Iris pigment epithelial cell (primary cell): Measurements from ENCODE around the gene PHF13.
A peak's percentile ranks its signal among the peaks of the same experiment; 100 is the strongest.

ENCODE experiments used
- DNase-seq: peaks from one replicate; pipeline ENCODE4 v3.0.0-alpha.2; 2011; ENCODE audit warnings: low read depth

The PHF13 gene

DNA sequence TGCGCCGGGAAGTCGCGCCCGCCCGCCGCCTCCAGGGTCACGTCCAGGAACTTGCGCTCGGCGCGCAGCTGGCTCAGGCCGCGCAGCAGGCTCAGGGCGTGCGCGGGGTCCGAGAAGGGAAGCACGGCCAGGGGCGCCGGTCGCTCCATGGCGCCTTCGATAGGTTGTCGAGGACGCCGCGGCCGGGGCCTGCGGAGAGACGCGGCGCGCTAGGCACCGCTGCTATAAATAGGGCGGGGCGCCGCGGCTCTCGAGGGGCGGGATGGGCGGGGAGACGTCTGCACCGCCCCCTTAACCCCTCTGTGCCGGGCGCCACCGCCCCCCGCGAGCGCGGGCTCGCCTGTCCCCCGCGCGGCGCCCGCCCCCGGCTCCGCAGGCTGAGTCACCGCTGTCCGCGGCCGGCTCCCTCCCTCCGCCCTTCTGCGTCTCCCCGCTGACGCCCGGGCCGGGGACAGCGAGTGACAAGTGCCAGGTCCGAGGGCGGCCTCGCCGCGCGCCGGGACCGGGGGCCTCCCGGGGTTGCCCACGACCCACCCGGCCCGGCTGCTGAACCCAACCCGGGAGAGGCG, 10.8 kb upstream of the PHF13 start, which contains the start of gene KLHL21:
Gene KLHL21, minus strand, starts transcription at position 201 of the 569 bp plus-strand sequence. Its CDS starts 52 bp downstream, at position 149.
- DNase-seq = peak; percentile 88

GRCh38 chr1:6603238-6603914, 10.2 kb upstream of the PHF13 start:
- DNase-seq = peak; percentile 85

GRCh38 chr1:6603915-6604558, 9.5 kb upstream of the PHF13 start:
- peak; percentile 78 for DNase-seq

DNA sequence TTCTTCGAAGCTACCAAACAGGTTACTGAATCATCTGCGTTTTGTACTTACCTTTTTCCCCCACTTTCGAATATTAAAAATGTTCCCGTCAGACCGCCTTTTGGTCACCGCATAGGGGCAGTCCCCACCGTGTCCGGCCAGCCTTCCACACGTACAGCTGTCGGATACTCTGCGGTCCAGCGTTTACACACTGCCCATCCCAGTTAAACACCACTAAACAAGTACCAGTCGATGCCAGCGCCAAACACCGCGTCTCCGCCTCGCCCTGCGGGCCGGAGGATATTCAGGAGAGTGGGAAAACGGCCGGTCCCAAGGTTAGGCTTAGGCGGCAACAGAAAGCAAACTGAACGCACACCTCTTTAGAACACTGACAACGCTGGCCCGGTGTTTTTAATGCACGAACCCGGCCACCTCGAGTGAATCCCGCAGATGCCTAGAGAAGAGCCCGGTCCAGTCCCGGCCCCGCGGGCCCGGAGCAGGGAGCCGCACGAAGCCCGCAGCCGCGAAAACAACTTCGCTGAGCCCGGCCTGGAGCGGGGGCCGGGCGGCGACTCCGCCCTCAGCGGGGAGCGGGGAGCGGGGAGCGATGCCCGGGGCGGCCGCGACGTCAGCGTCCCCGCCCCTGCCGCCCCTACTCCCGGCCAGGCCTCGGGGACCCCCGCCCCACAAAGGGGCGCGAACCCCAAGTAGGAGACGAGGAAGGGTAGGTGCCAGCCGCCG, 730 bp upstream of the PHF13 start:
- DNase-seq = peak; percentile 37

DNA sequence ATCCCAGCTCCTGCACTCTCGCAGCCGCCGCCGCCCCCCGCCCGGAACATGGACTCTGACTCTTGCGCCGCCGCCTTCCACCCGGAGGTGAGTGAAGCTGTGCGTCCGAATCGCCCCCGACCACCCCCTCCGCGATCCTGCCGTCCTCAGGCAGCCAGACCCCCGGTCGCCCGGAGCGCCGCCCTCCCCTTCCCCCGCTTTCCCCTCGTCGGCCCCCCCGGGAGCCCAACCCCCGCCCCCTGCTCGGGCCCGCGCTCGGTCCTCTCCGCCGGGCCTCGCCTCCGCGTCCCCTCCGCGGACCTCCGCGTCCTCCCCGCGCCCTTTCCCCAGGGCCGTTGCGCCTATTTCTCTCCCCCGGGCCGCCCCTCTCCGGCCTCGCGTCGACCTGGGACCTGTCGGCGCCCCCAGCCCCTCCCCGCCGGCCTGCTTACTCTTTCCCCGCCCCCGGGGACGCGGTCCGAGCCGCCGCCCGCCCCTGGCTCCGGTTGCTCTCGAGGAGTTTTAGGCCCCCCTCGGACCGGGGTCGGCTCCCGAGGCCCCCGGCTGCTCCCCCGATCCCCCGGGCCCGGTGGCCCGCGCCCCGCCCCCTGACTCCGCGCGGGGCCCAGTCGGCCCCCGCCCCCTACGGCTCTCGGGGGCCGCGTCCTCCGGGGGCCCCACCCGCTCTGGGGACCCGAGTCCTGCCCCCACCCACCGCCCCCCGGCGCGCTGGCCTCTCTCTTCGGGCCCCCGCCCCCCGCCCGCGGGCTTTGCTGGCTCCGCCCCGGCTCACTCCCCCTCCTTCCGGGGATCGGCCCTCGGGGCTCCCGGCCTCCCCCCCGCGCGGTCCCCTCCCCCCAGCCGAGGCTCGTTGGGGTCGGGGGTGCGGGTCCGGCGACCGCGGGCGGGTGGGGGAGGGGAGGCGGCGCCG, 743 bp downstream of the PHF13 start:
- no peak for DNase-seq

GRCh38 chr1:6614929-6615785, 1.6 kb downstream of the PHF13 start:
- DNase-seq = peak; percentile 26

GRCh38 chr1:6619045-6619444, 5.5 kb downstream of the PHF13 start:
- no peak for DNase-seq

GRCh38 chr1:6621429-6622391, 8.2 kb downstream of the PHF13 start:
- no peak for DNase-seq

- DNase-seq = no peak
Observed at GRCh38 chr1:6622396-6623152, 9.0 kb downstream of the PHF13 start.

- peak; percentile 39 for DNase-seq
Observed at GRCh38 chr1:6623269-6623965, 9.9 kb downstream of the PHF13 start.

GRCh38 chr1:6624710-6625583, 11.4 kb downstream of the PHF13 start, which contains the start of gene THAP3:
Gene THAP3 (plus strand): TSS chr1:6624868. CDS start chr1:6625219, 351 bp downstream.
- peak; percentile 94 for DNase-seq

- peak; percentile 59 for DNase-seq
Observed at GRCh38 chr1:6625584-6626149, 12.1 kb downstream of the PHF13 start.

- DNase-seq = no peak
Observed at GRCh38 chr1:6627031-6627430, 13.5 kb downstream of the PHF13 start.

DNA sequence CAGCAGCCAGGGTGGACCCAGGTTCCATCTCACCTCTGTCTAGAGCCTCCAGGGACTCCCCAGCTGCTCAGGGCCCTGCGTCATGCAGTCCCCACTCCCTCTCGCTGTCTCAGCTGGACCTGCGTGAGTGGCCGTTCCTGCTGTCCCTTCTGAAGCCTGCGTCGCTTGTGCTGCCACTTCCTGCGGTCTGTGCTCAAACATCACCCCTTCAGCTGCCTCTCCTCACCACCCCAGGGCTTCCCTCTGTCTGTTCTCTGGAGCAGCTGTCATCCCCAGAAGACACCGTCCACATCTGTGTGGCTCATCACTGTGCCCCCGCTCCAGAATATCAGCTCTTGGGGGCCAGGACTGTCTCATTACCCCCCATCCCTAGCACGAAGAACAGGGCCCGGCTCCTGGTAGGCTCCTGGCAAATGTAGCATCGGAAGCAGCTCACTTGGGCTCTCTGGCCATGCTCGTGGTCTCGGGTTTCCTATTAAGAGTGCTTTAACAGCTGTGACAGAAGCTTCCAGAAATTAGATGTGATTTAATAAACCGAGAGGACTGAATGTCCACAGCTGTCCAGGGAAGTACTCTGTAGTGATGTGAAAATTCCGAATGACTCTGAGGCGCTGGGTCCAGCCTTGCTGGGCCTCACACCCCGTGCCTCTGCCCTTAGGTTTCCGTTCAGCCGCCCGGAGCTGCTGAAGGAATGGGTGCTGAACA, 14.5 kb downstream of the PHF13 start:
- no peak for DNase-seq

- no peak for DNase-seq
Observed at GRCh38 chr1:6628971-6629479, 15.5 kb downstream of the PHF13 start.

- DNase-seq = no peak
Observed at GRCh38 chr1:6630027-6630426, 16.5 kb downstream of the PHF13 start.
